GM19324 (cell line): ENCODE results near the gene SDHAF3.

Experiments
- ATAC-seq: cut with Tn5 transposase; IDR thresholded peaks from one replicate; pipeline ENCODE4 v1.9.1; 2021; ENCODE audit warnings: mild to moderate bottlenecking, moderate library complexity; ENCODE audit not compliant: unreplicated experiment, low FRiP score

The SDHAF3 gene

GRCh38 chr7:97203957-97204356 lies 86.5 kb downstream of the SDHAF3 start:
- ATAC-seq: no peak

GRCh38 chr7:97204821-97205220 lies 87.3 kb downstream of the SDHAF3 start:
- ATAC-seq: no peak

- no peak for ATAC-seq
Measured at GRCh38 chr7:97215556-97215955, 98.1 kb downstream of the SDHAF3 start.

- no peak for ATAC-seq
Measured at GRCh38 chr7:97218767-97219166, 101.3 kb downstream of the SDHAF3 start.

GRCh38 chr7:97219237-97219636 lies 101.7 kb downstream of the SDHAF3 start:
- ATAC-seq: no peak

- ATAC-seq: no peak
Measured at GRCh38 chr7:97224316-97224715, 106.8 kb downstream of the SDHAF3 start.

GRCh38 chr7:97226541-97226940 lies 109.0 kb downstream of the SDHAF3 start:
- ATAC-seq: peak; percentile 77
